Activated CD8-positive, alpha-beta memory T cell treated with anti-CD3 and anti-CD28 coated beads, Interleukin-2, amount 50 U/mL, for 24 hours (primary cell): ENCODE results near the gene MYO1E.
"Not testable (repeated sequence)": the region's sequence is repeated elsewhere in the genome, so short reads cannot be mapped to it uniquely, and the experiment has no call there.

Experiments used
- DNase-seq: peaks from one replicate; pipeline ENCODE4 v3.0.0-alpha.2; 2020; ENCODE audit errors: extremely low read depth

Gene MYO1E

DNA sequence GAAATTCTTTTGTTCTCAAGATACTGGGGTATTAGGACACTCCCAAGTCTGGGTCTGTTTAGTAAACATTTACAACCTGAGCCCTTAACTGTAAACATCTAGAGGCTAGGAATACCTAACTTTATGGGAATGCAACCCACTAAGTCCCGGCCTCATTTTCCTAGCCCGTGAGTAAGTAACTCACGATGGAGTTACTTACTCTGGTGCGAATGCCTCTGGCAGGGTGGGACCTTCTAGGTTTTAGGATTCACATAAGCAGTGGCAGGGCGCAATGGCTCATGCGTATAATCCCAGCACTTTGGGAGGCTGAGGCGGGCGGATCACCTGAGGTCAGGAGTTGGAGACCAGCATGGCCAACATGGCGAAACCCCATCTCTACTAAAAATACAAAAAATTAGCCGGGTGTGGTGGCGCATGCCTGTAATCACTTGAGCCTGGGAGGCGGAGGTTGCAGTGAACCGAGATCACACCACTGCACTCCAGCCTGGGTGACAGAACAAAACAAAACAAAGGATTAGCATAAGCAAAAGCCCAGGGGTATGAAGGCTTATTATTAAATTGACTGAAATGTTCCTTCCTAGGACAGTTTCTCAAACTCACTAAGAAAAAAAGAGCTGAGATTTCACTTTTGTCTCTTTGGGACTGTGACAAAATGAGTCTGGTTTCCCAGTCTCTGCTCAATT lies 14.7 kb upstream of the MYO1E start:
- DNase-seq: not testable (repeated sequence)

DNA sequence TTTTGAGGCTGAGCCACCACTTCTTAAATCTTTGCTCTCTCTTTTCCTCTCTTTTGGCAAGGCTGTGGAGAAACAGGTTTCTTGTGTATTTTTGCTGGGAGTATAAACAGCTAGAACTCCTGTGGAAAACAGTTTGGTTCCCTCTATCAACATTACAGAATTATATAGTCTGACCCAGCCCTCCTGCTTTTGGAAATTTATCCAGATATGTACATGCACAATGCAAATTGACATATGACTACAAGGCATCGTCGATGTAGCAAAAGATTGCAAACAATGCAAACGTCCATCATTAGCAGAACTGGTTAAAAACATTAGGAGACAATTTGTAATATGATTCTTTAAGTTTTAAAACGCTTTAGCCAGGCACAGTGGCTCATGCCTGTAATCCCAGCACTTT lies 12.5 kb upstream of the MYO1E start:
- no peak for DNase-seq

- no peak for DNase-seq
Measured at GRCh38 chr15:59384507-59384906, 11.8 kb upstream of the MYO1E start.

- no peak for DNase-seq
Measured at GRCh38 chr15:59380902-59381610, 8.4 kb upstream of the MYO1E start.

- no peak for DNase-seq
Measured at GRCh38 chr15:59379531-59379930, 6.9 kb upstream of the MYO1E start.

DNA sequence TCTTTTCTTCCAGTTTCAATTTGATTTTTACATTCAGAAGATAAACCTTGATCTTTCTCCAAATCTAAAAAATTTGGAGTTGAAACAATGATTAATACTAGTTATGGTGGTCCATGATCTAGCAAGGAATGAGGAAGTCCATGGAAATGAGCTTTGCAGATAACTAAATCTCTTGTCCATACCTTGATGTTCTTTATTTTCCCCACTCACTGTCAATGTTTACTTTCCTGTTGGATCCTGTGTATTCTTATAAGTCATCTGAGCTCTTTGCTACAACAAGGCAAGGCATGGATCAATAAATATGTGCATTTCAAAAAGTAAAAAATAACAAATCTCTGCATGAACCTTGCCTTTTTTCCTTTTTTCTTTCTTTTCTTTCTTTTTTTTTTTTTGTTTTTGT lies 6.2 kb upstream of the MYO1E start:
- DNase-seq: no peak

DNA sequence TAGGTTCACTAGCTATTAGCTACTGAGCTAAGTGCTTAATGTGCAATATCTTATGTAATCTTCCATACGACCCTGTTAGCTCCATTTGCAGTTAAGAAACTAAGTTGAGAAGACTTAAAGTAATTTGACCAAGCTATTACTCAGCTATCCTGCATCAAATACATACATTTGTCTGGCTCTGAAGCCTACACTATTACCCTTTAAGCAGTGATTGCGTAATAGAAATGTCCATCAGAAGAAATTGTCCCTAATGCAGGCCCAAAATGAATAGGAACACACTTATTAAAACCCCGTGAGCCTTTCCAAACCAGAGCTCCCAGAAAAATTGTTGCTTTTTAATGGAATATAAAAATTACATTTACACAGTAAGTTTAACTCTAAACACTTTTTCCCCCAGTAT lies 5.3 kb upstream of the MYO1E start:
- DNase-seq: no peak

DNA sequence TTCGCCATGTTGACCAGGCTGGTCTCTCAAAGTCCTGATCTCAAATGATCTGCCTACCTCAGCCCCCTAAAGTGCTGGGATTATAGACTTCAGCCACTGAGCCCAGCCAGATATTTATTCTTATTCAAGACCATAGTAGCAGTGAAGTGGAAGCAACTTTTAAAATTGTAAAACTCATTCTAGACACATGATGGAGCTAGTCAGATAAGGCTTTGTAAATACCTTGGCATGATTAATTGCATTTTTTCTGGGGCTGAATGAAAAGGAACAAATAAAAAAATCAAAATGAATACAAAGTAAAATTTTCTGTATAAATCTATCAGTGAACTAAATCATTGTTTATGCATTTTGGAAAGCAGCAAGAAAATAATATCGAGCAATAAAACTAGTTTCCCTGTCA lies 4.1 kb upstream of the MYO1E start:
- DNase-seq: no peak

GRCh38 chr15:59373215-59373614 lies 544 bp upstream of the MYO1E start:
- DNase-seq: no peak

DNA sequence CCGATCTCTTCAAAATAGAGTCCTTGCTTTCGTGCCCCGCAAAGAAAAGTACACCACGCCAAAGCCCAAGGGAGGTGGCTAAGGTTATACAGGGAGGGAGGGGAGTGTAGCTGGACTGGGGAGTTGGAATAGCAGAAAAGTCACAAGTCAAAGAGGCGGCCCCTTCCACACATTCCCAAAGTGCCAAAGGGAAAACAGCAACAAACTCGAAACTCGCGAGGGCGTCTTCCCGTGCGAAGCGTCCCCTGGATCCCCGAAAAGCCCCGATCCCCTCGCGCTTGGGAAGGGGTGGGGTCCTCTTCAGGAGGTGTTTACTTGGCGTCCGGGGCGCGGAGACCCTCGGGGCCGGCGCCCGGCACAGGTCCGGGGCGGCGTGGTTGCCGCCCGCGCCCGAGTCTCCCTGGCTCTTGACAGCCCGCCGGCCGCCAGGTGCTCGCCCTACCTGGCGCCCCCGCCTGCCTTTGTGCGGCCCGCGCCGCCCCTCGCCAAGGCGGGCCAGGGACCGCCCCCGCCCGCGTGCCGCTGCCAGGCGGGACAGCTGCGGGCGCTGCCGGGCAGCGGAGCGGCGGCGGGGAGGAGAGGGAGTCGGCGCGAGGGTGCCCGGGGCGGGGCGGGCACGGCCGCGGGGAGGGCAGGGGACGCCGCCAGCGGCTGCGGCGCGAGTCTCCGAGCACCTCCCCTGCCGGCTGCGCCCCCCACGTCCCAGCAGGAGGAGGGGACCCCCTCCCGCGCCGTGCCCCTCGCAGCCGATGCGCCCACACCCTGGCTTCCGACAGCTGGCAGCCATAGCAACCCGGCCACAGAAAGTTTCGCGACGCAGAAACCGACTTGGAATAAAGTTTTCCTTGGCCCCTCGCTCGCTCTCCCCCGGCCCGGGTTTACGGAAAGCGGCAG lies 966 bp downstream of the MYO1E start:
- no peak for DNase-seq

GRCh38 chr15:59369597-59369996 lies 3.1 kb downstream of the MYO1E start:
- no peak for DNase-seq

DNA sequence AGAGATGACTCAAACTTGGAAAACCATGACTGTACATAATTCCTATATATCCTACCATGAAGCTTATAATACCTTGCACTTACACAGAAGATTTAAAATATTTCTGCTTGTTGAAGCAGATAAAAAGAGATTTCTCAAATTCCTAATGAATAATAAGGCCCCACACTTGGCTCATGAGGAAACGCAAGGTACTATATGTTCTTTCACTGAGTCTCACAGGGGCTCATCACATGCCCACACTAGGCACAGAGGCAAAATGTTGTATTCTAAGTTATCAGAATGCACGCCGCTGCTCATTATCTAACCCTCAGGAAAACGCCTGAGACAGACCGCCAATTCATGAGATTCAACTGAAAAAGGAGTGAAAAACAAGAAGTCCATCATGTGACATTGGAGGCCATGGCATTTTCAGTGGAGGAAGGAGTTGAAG lies 5.6 kb downstream of the MYO1E start:
- no peak for DNase-seq

GRCh38 chr15:59366333-59367021 lies 6.2 kb downstream of the MYO1E start:
- DNase-seq: no peak

DNA sequence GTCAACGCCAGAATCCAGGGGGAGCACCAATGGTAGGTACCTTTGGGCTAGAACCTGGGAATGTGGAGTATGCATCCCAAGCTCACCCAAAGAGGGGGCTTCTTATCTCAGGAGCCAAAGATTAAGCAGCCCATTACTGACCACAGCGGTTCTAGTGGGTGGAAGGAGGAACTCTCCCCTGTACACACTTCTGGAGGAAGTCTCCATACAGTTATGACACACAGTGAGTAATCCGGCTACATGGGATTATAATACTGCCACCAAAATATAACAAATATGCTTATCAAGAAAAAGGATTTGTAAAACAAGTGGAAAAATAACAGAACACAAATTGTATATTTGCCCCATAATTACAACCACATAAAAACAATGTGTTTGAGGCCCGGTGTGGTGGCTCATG lies 8.4 kb downstream of the MYO1E start:
- DNase-seq: no peak

DNA sequence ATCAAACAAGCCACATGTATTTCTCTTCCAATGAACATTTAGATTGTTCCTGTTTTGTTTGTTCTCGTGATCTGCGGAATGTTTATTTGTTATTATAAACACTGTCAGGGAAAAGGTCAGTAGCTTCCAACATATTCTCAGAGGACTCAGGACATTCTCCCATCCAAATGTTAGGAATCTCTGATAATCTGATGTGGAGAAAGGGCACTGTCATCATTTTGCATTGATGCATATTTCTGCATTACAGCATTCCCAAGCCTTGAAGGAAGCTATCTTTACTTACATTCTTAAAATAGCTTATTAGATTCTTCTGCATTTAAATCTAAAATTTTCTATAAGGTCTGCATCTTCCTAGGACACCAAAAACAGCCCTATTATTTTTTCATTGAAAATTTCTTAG lies 10.3 kb downstream of the MYO1E start:
- DNase-seq: no peak

DNA sequence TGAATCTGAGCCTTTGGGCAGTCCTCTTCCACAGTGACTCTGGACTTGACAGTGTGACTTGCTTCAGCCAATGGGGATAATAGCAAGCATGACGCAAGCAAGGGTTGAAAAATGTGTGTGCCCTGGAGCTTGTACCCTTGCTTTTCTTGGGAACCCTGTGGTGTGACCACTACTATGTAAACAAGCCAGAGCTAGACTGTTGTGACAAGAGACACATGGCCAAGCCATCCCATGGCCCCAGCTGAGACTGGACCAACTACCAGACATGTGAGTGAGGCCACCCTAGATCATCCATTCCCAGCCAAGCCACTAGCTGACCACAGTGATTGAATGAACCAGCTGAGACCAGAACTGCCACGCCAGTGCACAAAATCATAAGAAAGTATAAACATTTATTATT lies 11.8 kb downstream of the MYO1E start:
- DNase-seq: no peak

GRCh38 chr15:59360305-59360704 lies 12.4 kb downstream of the MYO1E start:
- DNase-seq: no peak

- DNase-seq: no peak
Measured at GRCh38 chr15:59355730-59356129, 16.9 kb downstream of the MYO1E start.

DNA sequence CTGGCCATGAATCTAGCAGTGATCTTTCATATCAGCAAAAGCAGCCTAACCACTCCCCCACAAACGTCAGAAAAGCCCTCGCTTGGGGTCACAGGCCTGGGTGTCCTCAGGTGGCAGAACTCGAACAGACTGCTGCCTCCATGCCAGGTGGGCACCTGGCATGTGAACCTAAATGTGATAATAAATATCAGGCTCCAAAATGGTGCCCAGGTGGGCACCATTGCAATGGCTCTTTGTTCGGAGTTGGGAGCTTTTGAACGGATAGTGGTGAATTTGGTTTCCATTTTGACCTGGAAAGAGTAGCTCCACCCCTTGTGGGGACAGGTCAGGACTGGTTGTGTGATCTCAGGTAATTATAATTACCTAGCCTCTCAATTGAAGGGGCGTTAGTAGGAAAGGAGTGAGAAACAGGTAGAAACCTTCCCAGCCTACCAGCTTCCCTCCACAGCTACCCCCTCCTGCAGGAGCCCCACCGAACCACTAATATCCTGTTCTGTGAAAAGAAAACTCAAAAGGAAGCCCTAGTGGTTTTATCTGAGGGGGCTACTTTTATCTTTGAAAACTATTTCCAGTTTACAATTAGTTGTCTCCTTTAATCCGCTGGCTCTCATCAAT lies 18.1 kb downstream of the MYO1E start:
- no peak for DNase-seq

DNA sequence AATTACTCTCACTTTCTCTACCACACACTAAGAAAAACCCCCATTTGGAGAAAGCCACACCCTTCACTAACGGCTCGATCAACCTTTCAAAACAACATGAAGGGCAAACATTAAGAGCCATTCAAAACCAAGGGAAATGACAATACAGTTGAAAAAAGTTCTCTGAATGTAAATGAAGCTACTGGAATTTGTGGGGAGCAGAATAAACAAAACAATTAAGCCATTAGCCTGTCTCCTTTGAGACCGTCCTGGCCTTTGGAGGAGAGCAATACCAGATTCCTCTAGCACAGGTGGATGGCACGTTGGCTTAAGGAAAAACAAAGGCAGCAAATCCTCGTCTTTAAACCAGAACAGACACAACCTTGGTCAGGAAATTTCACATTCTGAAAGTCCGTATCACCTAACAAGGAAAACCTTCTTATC lies 18.7 kb downstream of the MYO1E start:
- DNase-seq: no peak

GRCh38 chr15:59352683-59353082 lies 20.0 kb downstream of the MYO1E start:
- DNase-seq: no peak

DNA sequence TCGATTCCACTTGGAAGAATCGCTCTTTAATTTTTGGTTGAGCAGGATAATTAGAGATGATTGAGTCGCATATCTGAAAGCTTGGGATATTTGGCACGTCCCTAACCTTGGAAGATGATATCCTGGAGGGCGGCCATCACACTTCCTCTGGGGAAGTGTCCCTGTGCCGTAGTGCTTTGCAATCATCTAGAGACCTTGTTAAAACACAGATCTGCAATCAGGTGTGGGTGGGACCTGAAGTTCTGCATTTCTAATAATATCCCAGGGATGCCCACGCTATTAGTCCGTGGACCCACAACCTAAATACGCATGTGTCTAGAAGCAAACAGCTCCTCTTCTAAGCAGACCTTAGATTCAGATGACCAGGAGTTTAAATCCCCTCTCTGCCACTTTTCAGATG lies 20.5 kb downstream of the MYO1E start:
- DNase-seq: no peak
